Peyer's patch (tissue), 4 donors: ENCODE measurements around the gene IGSF9B. TPM values are rescaled to one million over a fixed set of nuclear protein-coding genes. Genes with fewer than 3 reads are reported as not detected.

Source experiments
- DNase-seq, 3 donors: peaks; one replicate each; pipeline ENCODE4 v3.0.0-alpha.2; 2017 to 2019
- H3K27ac ChIP-seq, 4 donors: fragments of 200-600 bp; sonication (generic); one replicate each; pipeline ENCODE4 v1.5.1; 2016 to 2019
- H3K27me3 ChIP-seq, 2 donors: fragments of 200-600 bp; sonication (generic); one replicate each; pipeline ENCODE4 v1.5.1; 2019
- H3K36me3 ChIP-seq, 3 donors: fragments of 200-600 bp; sonication (generic); one replicate each; pipeline ENCODE4 v1.5.1; 2016 to 2019
- H3K4me1 ChIP-seq, 4 donors: fragments of 200-600 bp; sonication (generic); one replicate each; pipeline ENCODE4 v1.5.1; 2016 to 2019
- H3K4me3 ChIP-seq, 4 donors: fragments of 200-600 bp; sonication (generic); 1 replicate in 3 of 4; 2 replicates in 1 of 4; pipeline ENCODE4 v1.5.1; 2016 to 2019; ENCODE audit warnings: mild to moderate bottlenecking in 1 of 4
- H3K9me3 ChIP-seq, 4 donors: fragments of 200-600 bp; sonication (generic); one replicate each; pipeline ENCODE4 v1.5.1; 2016 to 2019; ENCODE audit warnings: mild to moderate bottlenecking in 1 of 4
- CTCF ChIP-seq, 6 experiments: fragments of 450-650 bp in 4 of 6; fragments of 200-600 bp in 2 of 6; sonication (generic) in 1 of 6; IDR thresholded peaks; one replicate each; pipeline ENCODE4 v1.5.1; 2017 to 2019; ENCODE audit warnings: antibody characterized with exemption in 6 of 6, mild to moderate bottlenecking in 3 of 6, moderate library complexity in 1 of 6
- POLR2A ChIP-seq, 2 donors: fragments of 450-650 bp; IDR thresholded peaks; one replicate each; pipeline ENCODE4 v1.5.1; 2017; ENCODE audit warnings: antibody characterized with exemption in 2 of 2, mild to moderate bottlenecking in 2 of 2, moderate library complexity in 2 of 2
- total RNA-seq, 4 donors: library from RNA; depleted of rRNA; stranded (reverse); fragments of >200 nt; gene quantifications; one replicate each; pipeline ENCODE4 v1.1.0, GENCODE V29; 2016

Gene IGSF9B
- total RNA-seq, 4 donors from 2014 or later = 1.1 to 22.3 (median 5.0) TPM

- H3K27ac ChIP-seq = no peak overlapping the region
- DNase-seq = no peak
- H3K4me3 ChIP-seq = no peak overlapping the region
- no peaks in the 10 kb centered on the region for H3K27me3 ChIP-seq
- H3K9me3 ChIP-seq = no peaks in the 10 kb centered on the region
- H3K36me3 ChIP-seq = no peaks in the 10 kb centered on the region
- TF ChIP-seq CTCF (IDR thresholded peaks at IDR 0.05) (no peak), POLR2A (IDR thresholded peaks at IDR 0.05) (no peak)
- H3K4me1 ChIP-seq = peaks cover 0 to 10% (median 0%) of the 10 kb centered on the region in 4 donors
These were observed 5.1 kb upstream of the IGSF9B start for GRCh38 chr11:133961890-133962289.

- Histone ChIP-seq H3K4me1 (peaks cover 0 to 26% (median 11%) of the 10 kb centered on the region in 4 donors), H3K27me3 (peaks cover 0 to 8% of the 10 kb centered on the region in 2 donors), H3K4me3 (peak overlapping the region in 1 of 4 donors; percentile 74), H3K27ac (peak overlapping the region in 1 of 4 donors; percentile 85), H3K9me3 (no peaks in the 10 kb centered on the region), H3K36me3 (no peaks in the 10 kb centered on the region)
- no peak for DNase-seq
- no peak for TF ChIP-seq POLR2A (IDR thresholded peaks at IDR 0.05)
- TF ChIP-seq CTCF (IDR thresholded peaks at IDR 0.05) = no peak
These were observed 1.1 kb upstream of the IGSF9B start for GRCh38 chr11:133957900-133958299.

- peaks cover 0 to 8% of the 10 kb centered on the region in 2 donors for H3K27me3 ChIP-seq
- H3K9me3 ChIP-seq = no peaks in the 10 kb centered on the region
- peak overlapping the region in 3 of 4 donors; percentile 25 to 85 (median 58) for H3K27ac ChIP-seq
- no peak for DNase-seq
- TF ChIP-seq POLR2A (IDR thresholded peaks at IDR 0.05) (no peak), CTCF (IDR thresholded peaks at IDR 0.05) (no peak)
- H3K4me1 ChIP-seq = peaks cover 0 to 35% (median 11%) of the 10 kb centered on the region in 4 donors
- no peaks in the 10 kb centered on the region for H3K36me3 ChIP-seq
- peak overlapping the region; percentile 40 to 74 (median 69) for H3K4me3 ChIP-seq
These were observed 785 bp downstream of the IGSF9B start for GRCh38 chr11:133955945-133956421.

GRCh38 chr11:133955081-133955891 lies 1.5 kb downstream of the IGSF9B start:
- Histone ChIP-seq H3K27ac (peak overlapping the region in 3 of 4 donors; percentile 25 to 85 (median 58)), H3K36me3 (no peaks in the 10 kb centered on the region), H3K9me3 (no peaks in the 10 kb centered on the region), H3K27me3 (peaks cover 0 to 8% of the 10 kb centered on the region in 2 donors), H3K4me1 (peaks cover 0 to 41% (median 11%) of the 10 kb centered on the region in 4 donors), H3K4me3 (peak overlapping the region; percentile 40 to 74 (median 69))
- TF ChIP-seq POLR2A (IDR thresholded peaks at IDR 0.05) (no peak), CTCF (IDR thresholded peaks at IDR 0.05) (no peak)
- DNase-seq = no peak

- no peaks in the 10 kb centered on the region for H3K36me3 ChIP-seq
- H3K27ac ChIP-seq = peak overlapping the region in 1 of 4 donors; percentile 85
- H3K9me3 ChIP-seq = no peaks in the 10 kb centered on the region
- TF ChIP-seq CTCF (IDR thresholded peaks at IDR 0.05) = no peak
- no peak for TF ChIP-seq POLR2A (IDR thresholded peaks at IDR 0.05)
- peaks cover 0 to 47% (median 11%) of the 10 kb centered on the region in 4 donors for H3K4me1 ChIP-seq
- no peak for DNase-seq
- H3K4me3 ChIP-seq = no peak overlapping the region
- peaks cover 0 to 8% of the 10 kb centered on the region in 2 donors for H3K27me3 ChIP-seq
These were observed 2.8 kb downstream of the IGSF9B start for GRCh38 chr11:133953999-133954398.
